Astrocyte of the hippocampus (primary cell): Measurements from ENCODE around the gene TRPM4.
A peak's percentile ranks its signal among the peaks of the same experiment; 100 is the strongest.
"Not testable (repeated sequence)": the region's sequence is repeated elsewhere in the genome, so short reads cannot be mapped to it uniquely, and the experiment has no call there.

Experiments used
- DNase-seq: peaks from one replicate; pipeline ENCODE4 v3.0.0; 2011; ENCODE audit warnings: low read depth, low spot score

TRPM4 gene

DNA sequence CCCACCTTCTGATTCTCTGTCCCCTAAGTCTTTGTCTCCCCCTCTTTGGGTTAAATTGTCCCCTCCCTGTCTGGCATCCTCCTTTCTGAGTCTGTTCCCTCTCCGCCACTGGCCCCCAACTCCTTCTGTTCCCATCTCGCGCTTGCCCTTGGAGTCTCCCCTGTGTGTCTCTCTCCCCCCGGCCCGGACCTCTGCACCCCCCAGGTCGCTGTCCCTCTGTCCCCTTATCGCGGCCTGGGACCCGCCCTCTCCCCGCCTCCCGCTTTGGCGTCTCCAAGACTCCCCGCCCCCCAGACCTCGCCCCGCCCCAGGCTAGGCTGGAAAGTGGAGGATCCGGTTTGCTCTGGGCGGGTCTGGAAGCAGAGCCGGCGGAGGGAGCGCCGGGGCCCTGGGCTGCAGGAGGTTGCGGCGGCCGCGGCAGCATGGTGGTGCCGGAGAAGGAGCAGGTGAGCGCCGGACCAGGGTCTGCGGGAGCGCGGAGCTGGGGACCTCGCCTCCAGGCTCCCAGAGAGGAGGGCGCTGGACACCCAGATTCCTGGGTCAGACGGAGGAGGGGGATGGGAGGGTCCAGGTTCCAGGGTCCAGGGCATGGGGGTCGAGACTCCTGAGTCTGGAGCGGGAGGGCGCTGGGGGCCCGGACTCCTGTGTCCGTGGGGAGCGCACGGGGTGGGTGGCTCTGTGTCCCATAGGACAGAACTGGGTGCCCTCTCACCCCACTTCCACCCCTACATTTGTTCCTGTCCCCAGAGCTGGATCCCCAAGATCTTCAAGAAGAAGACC is at the start of gene TRPM4:
TSS of gene TRPM4 (plus strand) at position 348 of the 780 bp plus-strand sequence. CDS start at position 423, 75 bp downstream.
- peak; percentile 90 for DNase-seq

DNA sequence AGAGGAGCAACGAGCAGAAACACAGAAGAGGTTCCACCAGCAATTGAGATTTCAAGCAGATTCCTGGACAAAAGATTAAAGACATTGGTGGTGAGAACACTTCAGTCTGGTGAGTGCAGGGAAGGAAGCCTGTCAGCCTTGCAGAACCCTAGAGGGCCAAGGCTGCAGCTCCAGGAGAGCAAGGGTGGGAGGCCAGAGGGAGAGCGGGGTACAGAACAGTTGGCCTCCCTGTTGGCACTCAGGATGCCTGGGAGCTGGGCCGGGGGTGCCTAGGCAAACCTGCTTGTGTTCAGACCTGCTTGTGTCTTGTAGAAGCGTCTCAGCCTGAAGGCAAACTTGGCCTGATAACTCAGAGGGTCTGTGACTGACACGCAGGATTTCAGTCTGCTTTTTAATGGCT is 48.5 kb upstream of the TRPM4 start:
- no peak for DNase-seq

- DNase-seq = no peak
Measured at GRCh38 chr19:49109569-49110233, 47.9 kb upstream of the TRPM4 start.

DNA sequence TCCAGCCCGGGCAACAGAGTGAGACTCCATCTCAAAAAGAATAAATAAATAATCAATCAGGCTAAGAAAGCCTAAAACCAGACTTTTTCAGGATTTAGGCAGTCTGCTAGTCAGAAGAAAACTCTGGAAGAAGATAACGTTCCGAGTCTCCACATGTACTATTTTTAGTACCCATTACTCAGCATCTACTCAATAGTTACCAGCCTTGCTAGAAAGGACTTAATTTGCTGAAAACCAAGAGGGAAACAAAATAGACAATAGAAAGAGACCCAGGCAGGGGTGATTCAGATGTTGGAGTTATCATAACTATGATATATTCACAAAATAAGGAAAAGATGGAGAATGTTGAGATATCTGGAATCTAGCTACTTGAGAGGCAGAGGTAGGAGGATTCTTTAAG is 47.0 kb upstream of the TRPM4 start:
- peak; percentile 26 for DNase-seq

- no peak for DNase-seq
Measured at GRCh38 chr19:49111218-49111998, 46.2 kb upstream of the TRPM4 start.

DNA sequence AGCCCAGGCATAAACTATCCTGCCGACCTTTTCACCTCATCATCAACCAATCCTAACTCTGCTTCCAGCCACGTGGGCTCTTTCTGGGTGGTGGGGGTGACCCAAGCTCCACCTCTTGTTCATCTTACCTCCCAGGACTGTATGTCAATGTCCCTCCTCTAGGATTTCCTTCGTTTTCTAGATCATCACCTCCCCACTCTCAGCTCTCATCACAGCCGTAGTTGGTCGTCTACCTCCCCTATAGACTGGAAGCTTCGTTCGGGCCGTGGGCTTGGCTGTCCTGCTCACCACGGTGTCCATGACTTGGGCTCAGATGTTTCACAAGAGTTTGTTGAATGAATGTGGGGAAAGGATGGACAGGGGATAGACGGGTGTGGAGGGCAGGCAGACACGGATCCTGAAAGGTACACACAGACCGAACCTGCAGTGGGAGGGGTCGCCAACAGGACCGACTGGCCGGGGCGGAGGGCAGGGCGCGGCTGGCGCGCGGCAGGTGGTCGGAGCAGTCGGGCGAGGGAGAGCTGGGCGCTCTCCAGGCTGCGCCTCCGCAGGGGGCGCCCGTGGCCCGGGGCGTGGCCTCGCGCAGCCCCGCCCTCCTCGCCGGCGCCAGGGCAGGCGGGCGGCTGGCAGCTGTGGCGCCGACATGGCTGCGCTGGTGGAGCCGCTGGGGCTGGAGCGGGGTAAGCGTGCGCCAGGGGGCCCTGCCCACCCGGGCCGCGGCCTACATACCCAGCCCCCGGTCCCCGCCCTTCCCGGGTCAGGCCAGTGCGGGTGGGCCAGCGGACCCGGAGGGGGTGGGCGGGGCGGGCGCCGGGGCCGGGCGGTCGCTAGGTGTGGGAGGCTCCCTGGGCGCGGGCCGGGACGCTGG is 43.6 kb upstream of the TRPM4 start, which contains the start of gene LIN7B:
TSS of gene LIN7B (plus strand) at position 609 of the 868 bp plus-strand sequence. CDS start at position 644, 35 bp downstream.
- DNase-seq = peak; percentile 92

DNA sequence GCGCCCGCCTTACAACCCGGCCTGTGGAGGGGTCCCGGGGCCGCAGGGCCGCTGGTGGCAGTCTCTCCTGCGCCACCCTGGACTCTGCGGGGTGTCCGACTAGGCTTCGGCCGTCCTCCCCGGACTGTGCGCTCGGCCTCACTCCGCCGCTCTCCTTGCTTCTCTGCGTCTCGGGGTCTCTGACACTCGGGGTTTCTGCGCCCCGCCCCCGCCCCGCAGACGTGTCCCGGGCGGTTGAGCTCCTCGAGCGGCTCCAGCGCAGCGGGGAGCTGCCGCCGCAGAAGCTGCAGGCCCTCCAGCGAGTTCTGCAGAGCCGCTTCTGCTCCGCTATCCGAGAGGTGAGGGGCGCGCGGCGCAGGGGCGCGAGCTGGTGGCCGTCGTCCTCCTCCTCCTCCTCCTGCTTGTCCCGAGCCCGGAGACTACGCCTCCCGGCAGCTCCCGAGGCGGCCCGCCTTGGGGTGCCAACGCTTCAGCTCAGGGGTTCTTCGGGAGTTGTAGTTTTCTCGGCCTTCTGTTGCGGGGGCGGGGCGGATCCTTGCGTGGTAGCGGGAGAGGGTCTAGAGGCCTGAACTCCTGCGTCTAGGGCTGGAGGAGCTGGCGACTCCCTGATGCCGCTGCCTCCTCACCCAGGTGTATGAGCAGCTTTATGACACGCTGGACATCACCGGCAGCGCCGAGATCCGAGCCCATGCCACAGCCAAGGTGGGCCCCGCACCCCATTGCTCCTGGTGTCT is 42.8 kb upstream of the TRPM4 start:
- peak; percentile 81 for DNase-seq

- DNase-seq = no peak
Measured at GRCh38 chr19:49116544-49116943, 41.0 kb upstream of the TRPM4 start.

DNA sequence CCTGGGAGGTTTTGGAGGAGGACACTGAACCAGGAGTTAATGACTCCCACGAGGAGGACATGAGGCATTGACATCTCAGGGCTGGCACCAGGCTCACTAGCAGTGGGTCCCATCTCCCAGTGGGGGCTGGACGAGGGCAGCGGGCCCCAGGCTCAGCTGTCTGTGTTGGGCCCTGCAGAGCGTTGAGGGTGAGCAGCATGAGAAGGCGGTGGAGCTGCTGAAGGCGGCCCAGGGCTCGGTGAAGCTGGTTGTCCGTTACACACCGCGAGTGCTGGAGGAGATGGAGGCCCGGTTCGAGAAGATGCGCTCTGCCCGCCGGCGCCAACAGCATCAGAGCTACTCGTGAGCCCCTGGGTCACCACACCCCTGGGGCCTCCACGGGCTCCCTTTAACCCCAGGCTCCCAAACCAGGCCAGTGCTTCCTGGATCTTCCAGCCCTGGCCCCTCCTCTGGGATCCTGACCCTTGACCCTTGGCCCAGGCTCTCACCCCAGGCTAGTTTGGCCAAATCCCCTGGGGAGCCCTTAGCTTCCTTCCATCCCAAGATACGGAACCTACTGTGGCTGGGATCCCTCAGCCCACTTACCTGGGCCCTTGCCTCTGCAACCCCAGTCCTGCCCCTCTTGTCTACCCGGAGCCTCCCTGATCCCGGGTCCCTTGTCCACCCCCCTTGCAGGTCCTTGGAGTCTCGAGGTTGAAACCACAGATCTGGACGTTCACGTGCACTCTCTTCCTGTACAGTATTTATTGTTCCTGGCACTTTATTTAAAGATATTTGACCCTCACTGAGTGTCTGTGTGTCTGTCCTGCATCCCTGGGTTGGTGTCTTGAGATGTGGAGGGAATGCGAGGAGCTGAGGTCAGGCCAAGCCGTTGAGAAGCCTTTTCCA is 39.7 kb upstream of the TRPM4 start:
- no peak for DNase-seq

- DNase-seq = peak; percentile 98
Measured at GRCh38 chr19:49118565-49119410, 38.8 kb upstream of the TRPM4 start, which contains the start of gene C19orf73. Gene C19orf73 (minus strand): TSS chr19:49119143. CDS start chr19:49119022, 121 bp downstream.

- peak; percentile 89 for DNase-seq
Measured at GRCh38 chr19:49119411-49120324, 37.9 kb upstream of the TRPM4 start, which contains the start of gene PPFIA3. Gene PPFIA3 (plus strand): TSS chr19:49119544. CDS start chr19:49127874, 8,330 bp downstream.

DNA sequence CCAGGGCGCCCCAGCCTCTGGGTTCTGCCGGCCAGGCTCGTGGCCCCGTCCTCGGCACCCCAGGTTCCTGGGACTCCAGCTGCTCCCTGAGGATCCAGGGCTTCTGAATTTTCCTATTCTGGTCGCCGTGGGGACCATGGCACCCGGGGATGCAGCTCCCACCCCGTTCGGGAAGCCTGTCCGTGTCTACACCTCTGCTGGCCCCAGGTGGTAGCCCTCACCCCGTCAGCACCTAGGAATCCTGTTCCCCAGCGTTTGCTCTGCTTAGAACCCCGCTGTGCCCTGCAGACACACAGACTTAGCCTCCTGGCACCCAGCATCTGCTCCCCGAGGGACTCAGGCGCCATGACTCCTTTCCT is 37.3 kb upstream of the TRPM4 start:
- DNase-seq = no peak

GRCh38 chr19:49120868-49121267 is 36.7 kb upstream of the TRPM4 start:
- no peak for DNase-seq

GRCh38 chr19:49121841-49122240 is 35.8 kb upstream of the TRPM4 start:
- not testable (repeated sequence) for DNase-seq

DNA sequence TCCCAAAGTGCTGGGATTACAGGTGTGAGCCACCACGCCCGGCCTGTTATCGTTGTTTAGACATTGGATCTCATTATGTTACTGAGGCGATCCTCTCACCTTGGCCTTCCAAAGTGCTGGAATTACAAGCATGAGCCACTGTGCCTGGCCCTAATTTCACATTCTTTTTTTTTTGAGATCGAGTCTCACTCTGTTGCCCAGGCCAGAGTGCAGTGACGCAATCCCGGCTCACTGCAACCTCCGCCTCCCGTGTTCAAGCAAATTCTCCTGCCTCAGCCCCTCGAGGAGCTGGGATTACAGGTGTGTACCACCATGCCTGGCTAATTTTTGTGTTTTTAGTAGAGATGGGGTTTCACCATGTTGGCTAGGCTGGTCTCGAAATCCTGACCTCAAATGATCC is 34.3 kb upstream of the TRPM4 start:
- DNase-seq = not testable (repeated sequence)

DNA sequence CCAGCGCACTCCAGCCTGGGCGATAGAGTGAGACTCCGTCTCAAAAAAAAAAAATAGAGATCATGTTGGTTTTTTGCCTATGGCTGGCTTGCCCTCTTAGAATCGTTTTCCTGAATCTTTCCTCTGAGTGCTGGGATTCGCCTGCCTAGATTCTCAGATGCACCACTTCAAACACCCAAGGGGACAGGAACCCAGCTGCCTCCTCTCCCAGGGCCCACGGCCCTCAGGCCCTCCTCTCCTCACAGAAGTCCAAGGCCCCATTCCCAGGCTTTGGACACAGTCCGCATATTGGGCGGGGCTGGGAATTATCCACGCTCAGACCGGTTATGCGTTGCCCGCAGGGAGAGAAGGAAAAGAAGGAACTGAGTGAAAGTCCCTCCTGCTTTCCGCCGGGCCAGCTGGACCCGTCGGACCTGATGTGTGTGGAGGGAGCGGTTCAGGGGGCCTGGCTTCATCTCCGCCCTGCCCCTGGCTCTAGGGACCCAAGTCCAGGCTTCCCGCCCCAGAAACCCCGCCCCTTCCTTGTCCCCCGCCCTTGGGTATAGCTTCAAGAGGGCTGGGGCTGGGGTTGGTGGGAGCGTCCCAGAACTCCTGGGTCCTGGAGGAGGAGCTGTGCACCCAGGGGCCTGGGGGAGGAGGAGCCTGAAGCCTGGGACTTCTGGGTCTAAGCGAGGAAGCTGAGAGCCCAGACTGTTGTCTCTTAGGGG is 32.4 kb upstream of the TRPM4 start:
- DNase-seq = no peak

- DNase-seq = no peak
Measured at GRCh38 chr19:49126575-49126974, 31.0 kb upstream of the TRPM4 start.
